KMS-11 (cell line): ENCODE measurements around the gene MYO18A.
"Not testable (repeated sequence)": the region's sequence is repeated elsewhere in the genome, so short reads cannot be mapped to it uniquely, and the experiment has no call there.

Experiments used
- H2AFZ ChIP-seq: fragments of 200-600 bp; sonication (generic); 2 replicates; pipeline ENCODE4 v1.6.1; 2016; ENCODE audit warnings: antibody characterized with exemption, mixed run types, low read depth
- H3K27ac ChIP-seq: fragments of 200-600 bp; sonication (generic); 2 replicates; pipeline ENCODE4 v1.6.1; 2016; ENCODE audit warnings: mild to moderate bottlenecking, mixed run types
- H3K27me3 ChIP-seq: fragments of 200-600 bp; sonication (generic); 2 replicates; pipeline ENCODE4 v1.6.1; 2017; ENCODE audit warnings: mild to moderate bottlenecking, low read depth, mixed run types, moderate library complexity; ENCODE audit not compliant: insufficient read depth
- H3K36me3 ChIP-seq: fragments of 200-600 bp; sonication (generic); 2 replicates; pipeline ENCODE4 v1.6.1; 2017; ENCODE audit warnings: mild to moderate bottlenecking, mixed run types; ENCODE audit not compliant: insufficient read depth
- H3K4me1 ChIP-seq: fragments of 200-600 bp; sonication (generic); 2 replicates; pipeline ENCODE4 v1.6.1; 2016; ENCODE audit warnings: mild to moderate bottlenecking, low read depth, mixed run types; ENCODE audit not compliant: poor library complexity, severe bottlenecking
- H3K4me2 ChIP-seq: fragments of 200-600 bp; sonication (generic); 2 replicates; pipeline ENCODE4 v1.7.0; 2016; ENCODE audit warnings: mild to moderate bottlenecking, mixed run types
- H3K4me3 ChIP-seq: fragments of 200-600 bp; sonication (generic); IDR thresholded peaks from 2 replicates; pipeline ENCODE4 v1.6.1; 2017; ENCODE audit warnings: low read depth, low read length, mixed read lengths; ENCODE audit not compliant: insufficient read depth
- H3K79me2 ChIP-seq: fragments of 200-600 bp; sonication (generic); 2 replicates; pipeline ENCODE4 v1.6.1; 2016; ENCODE audit warnings: low read depth, mixed run types; ENCODE audit not compliant: insufficient read depth
- H3K9ac ChIP-seq: fragments of 200-600 bp; sonication (generic); 2 replicates; pipeline ENCODE4 v1.6.1; 2016; ENCODE audit warnings: mild to moderate bottlenecking, mixed run types
- H4K20me1 ChIP-seq: fragments of 200-600 bp; sonication (generic); 2 replicates; pipeline ENCODE4 v1.6.1; 2016; ENCODE audit warnings: mild to moderate bottlenecking, mixed run types; ENCODE audit not compliant: insufficient read depth
- TF ChIP-seq, protein P1 (sequence below): fragments of 200-600 bp; sonication (generic); conservative IDR thresholded peaks from 2 replicates; pipeline ENCODE4 v1.6.1; 2017; ENCODE audit warnings: low read depth, mild to moderate bottlenecking, antibody characterized with exemption, low read length, moderate library complexity, mixed read lengths

MYO18A gene

DNA sequence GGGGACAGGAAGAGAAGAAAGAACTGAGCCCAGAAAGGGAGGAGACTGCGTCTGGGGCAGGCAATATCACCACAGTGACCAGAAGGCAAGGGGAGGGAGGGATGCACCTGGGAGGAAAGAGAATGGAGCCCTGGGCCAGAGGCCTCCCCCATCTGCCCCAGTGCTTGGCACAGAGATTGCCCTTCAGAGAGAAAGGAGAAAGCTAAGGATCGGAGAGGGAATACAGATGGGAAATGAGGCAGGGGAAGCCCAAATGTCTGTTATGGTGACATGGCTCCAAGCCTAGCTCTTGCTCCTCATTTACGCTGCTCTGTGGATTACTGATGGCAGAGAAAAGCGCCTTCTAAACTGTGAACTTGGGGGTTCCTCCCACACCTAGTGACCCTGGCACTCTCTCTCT, 90.1 kb downstream of the MYO18A start:
- Histone ChIP-seq H3K4me3 (no peak overlapping the region), H4K20me1 (no peaks in the 10 kb centered on the region), H2AFZ (no peak overlapping the region), H3K36me3 (no peaks in the 10 kb centered on the region), H3K9ac (no peak overlapping the region), H3K27ac (no peak overlapping the region), H3K4me2 (no peak overlapping the region), H3K79me2 (no peaks in the 10 kb centered on the region), H3K27me3 (no peaks in the 10 kb centered on the region), H3K4me1 (no peaks in the 10 kb centered on the region)
- TF ChIP-seq, protein P1, sequence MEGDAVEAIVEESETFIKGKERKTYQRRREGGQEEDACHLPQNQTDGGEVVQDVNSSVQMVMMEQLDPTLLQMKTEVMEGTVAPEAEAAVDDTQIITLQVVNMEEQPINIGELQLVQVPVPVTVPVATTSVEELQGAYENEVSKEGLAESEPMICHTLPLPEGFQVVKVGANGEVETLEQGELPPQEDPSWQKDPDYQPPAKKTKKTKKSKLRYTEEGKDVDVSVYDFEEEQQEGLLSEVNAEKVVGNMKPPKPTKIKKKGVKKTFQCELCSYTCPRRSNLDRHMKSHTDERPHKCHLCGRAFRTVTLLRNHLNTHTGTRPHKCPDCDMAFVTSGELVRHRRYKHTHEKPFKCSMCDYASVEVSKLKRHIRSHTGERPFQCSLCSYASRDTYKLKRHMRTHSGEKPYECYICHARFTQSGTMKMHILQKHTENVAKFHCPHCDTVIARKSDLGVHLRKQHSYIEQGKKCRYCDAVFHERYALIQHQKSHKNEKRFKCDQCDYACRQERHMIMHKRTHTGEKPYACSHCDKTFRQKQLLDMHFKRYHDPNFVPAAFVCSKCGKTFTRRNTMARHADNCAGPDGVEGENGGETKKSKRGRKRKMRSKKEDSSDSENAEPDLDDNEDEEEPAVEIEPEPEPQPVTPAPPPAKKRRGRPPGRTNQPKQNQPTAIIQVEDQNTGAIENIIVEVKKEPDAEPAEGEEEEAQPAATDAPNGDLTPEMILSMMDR: no peak

DNA sequence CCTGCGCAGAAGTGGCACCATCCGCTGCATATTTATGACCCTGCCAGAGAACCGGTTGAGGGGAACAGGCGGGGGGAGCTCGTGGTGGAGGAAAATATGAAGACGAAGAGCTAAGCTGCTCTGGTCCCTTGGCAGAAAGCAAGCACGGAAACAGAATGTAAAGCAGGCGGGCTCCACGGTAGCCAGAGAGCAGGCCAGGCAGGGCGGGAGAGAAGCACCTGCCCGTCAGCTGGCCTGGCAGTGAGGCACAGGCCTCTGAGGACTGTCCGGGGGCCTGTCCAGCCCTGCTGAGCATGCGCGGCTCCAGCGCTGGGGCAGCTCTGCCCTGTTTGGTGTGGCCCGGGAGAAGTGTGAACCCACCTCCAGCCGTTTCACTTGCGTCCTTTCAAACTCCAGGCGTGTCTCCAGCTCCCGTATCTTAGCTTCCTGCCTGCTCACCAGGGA, 90.6 kb downstream of the MYO18A start:
- Histone ChIP-seq H3K27ac (no peak overlapping the region), H2AFZ (no peak overlapping the region)

GRCh38 chr17:29088782-29089181, 91.4 kb downstream of the MYO18A start:
- H3K4me3 ChIP-seq, H2AFZ ChIP-seq, H3K36me3 ChIP-seq, H3K27me3 ChIP-seq, H3K4me1 ChIP-seq, H4K20me1 ChIP-seq, H3K27ac ChIP-seq, H3K79me2 ChIP-seq, H3K9ac ChIP-seq, H3K4me2 ChIP-seq: not testable (repeated sequence)

More for the DNA sequence above, 90.6 kb downstream of the MYO18A start:
- H3K4me1 ChIP-seq: no peaks in the 10 kb centered on the region
- TF ChIP-seq, protein P1: no peak
- no peaks in the 10 kb centered on the region for H3K27me3 ChIP-seq
- H4K20me1 ChIP-seq: no peaks in the 10 kb centered on the region
- H3K4me3 ChIP-seq: no peak overlapping the region
- no peaks in the 10 kb centered on the region for H3K79me2 ChIP-seq
- H3K4me2 ChIP-seq: no peak overlapping the region
- H3K36me3 ChIP-seq: no peaks in the 10 kb centered on the region
- H3K9ac ChIP-seq: no peak overlapping the region

- H2AFZ ChIP-seq: no peak overlapping the region
- H3K4me3 ChIP-seq: no peak overlapping the region
- no peaks in the 10 kb centered on the region for H3K36me3 ChIP-seq
- TF ChIP-seq, protein P1: no peak
- no peak overlapping the region for H3K9ac ChIP-seq
- no peaks in the 10 kb centered on the region for H3K4me1 ChIP-seq
- H3K4me2 ChIP-seq: no peak overlapping the region
- H3K27me3 ChIP-seq: no peaks in the 10 kb centered on the region
- H3K27ac ChIP-seq: no peak overlapping the region
- H4K20me1 ChIP-seq: no peaks in the 10 kb centered on the region
- no peaks in the 10 kb centered on the region for H3K79me2 ChIP-seq
Measured at GRCh38 chr17:29086628-29087332, 93.4 kb downstream of the MYO18A start.

DNA sequence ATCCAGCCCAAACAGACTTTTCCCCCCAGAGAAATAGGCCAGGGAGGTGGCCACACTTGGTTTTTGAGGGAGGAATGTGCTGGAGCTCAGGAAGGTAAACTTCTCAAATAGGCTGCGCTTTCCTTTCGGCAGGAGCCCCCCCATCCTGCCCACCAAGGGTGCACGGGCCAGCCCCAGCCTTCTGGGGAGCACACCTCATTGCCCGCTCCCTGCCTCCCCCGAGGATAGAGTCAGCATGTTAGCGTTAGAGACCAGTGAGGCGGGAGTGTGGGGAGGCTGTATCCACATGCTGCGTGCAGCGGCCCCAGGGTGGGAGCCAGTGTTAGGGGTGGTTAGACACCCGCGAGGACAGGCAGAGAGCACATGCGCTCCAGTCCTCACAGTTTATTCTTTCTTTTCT, 95.0 kb downstream of the MYO18A start:
- Histone ChIP-seq H3K4me3 (no peak overlapping the region), H3K4me1 (no peaks in the 10 kb centered on the region), H2AFZ (no peak overlapping the region), H3K27me3 (no peaks in the 10 kb centered on the region), H3K79me2 (no peaks in the 10 kb centered on the region), H3K4me2 (no peak overlapping the region), H3K9ac (no peak overlapping the region), H3K27ac (no peak overlapping the region), H3K36me3 (no peaks in the 10 kb centered on the region), H4K20me1 (no peaks in the 10 kb centered on the region)
- TF ChIP-seq, protein P1: no peak
